GF-D8 (cell line): ENCODE results near the gene DACT2.
"Not testable (repeated sequence)": the region's sequence is repeated elsewhere in the genome, so short reads cannot be mapped to it uniquely, and the experiment has no call there.

Experiments used
- DNase-seq: peaks from one replicate; lab custom pipeline; 2025; lab: John Stamatoyannopoulos, UW

The DACT2 gene

GRCh38 chr6:168326294-168327261, 7.0 kb upstream of the DACT2 start:
- DNase-seq: no peak

GRCh38 chr6:168322966-168323365, 3.4 kb upstream of the DACT2 start:
- DNase-seq: no peak

- no peak for DNase-seq
Observed at GRCh38 chr6:168320634-168321033, 1.1 kb upstream of the DACT2 start.

GRCh38 chr6:168318579-168319278, 848 bp downstream of the DACT2 start:
- DNase-seq: no peak

- DNase-seq: no peak
Observed at GRCh38 chr6:168318090-168318489, 1.5 kb downstream of the DACT2 start.

GRCh38 chr6:168315596-168315995, 4.0 kb downstream of the DACT2 start:
- DNase-seq: no peak

- no peak for DNase-seq
Observed at GRCh38 chr6:168314948-168315347, 4.6 kb downstream of the DACT2 start.

GRCh38 chr6:168314021-168314420, 5.6 kb downstream of the DACT2 start:
- no peak for DNase-seq

- DNase-seq: no peak
Observed at GRCh38 chr6:168313431-168314011, 6.1 kb downstream of the DACT2 start.

GRCh38 chr6:168312125-168312507, 7.5 kb downstream of the DACT2 start:
- DNase-seq: not testable (repeated sequence)

GRCh38 chr6:168311410-168312124, 8.0 kb downstream of the DACT2 start:
- no peak for DNase-seq

GRCh38 chr6:168310945-168311344, 8.6 kb downstream of the DACT2 start:
- no peak for DNase-seq

- DNase-seq: no peak
Observed at GRCh38 chr6:168310403-168310802, 9.2 kb downstream of the DACT2 start.

- no peak for DNase-seq
Observed at GRCh38 chr6:168309997-168310396, 9.6 kb downstream of the DACT2 start.

GRCh38 chr6:168309183-168309582, 10.4 kb downstream of the DACT2 start:
- no peak for DNase-seq

- DNase-seq: no peak
Observed at GRCh38 chr6:168308390-168309144, 11.0 kb downstream of the DACT2 start.

- no peak for DNase-seq
Observed at GRCh38 chr6:168307695-168308021, 11.9 kb downstream of the DACT2 start.

- no peak for DNase-seq
Observed at GRCh38 chr6:168307015-168307694, 12.4 kb downstream of the DACT2 start.

GRCh38 chr6:168305863-168306262, 13.7 kb downstream of the DACT2 start:
- DNase-seq: no peak

- DNase-seq: no peak
Observed at GRCh38 chr6:168305096-168305749, 14.4 kb downstream of the DACT2 start.

GRCh38 chr6:168304752-168305015, 14.9 kb downstream of the DACT2 start:
- DNase-seq: no peak
